GM19463 (cell line): ENCODE results near the gene STAB1.

Experiments used
- ATAC-seq: cut with Tn5 transposase; IDR thresholded peaks from one replicate; pipeline ENCODE4 v1.9.1; 2021; ENCODE audit warnings: mild to moderate bottlenecking, moderate library complexity; ENCODE audit not compliant: unreplicated experiment

STAB1 gene

GRCh38 chr3:52533623-52534280 is 38.6 kb downstream of the STAB1 start, which contains the start of gene NT5DC2:
NT5DC2 (minus strand) TSS chr3:52533857; CDS start chr3:52533737, 120 bp downstream.
- peak; percentile 40 for ATAC-seq

- ATAC-seq, result no peak
Observed at GRCh38 chr3:52534281-52535183, 39.4 kb downstream of the STAB1 start.

GRCh38 chr3:52535411-52536111 is 40.4 kb downstream of the STAB1 start:
- ATAC-seq, result no peak

- no peak for ATAC-seq
Observed at GRCh38 chr3:52536112-52536368, 40.9 kb downstream of the STAB1 start.

GRCh38 chr3:52536369-52537164 is 41.4 kb downstream of the STAB1 start, which contains the start of gene UQCC5:
UQCC5 (plus strand) TSS chr3:52536605; CDS start chr3:52536756, 151 bp downstream.
- peak; percentile 84 for ATAC-seq

- no peak for ATAC-seq
Observed at GRCh38 chr3:52537165-52537620, 42.1 kb downstream of the STAB1 start.

GRCh38 chr3:52537726-52538421 is 42.7 kb downstream of the STAB1 start:
- no peak for ATAC-seq

GRCh38 chr3:52539010-52539653 is 44.0 kb downstream of the STAB1 start:
- ATAC-seq, result no peak

- no peak for ATAC-seq
Observed at GRCh38 chr3:52541050-52541449, 45.9 kb downstream of the STAB1 start.

- ATAC-seq, result no peak
Observed at GRCh38 chr3:52544937-52545336, 49.8 kb downstream of the STAB1 start.

- no peak for ATAC-seq
Observed at GRCh38 chr3:52546111-52546901, 51.2 kb downstream of the STAB1 start.

GRCh38 chr3:52547143-52547542 is 52.0 kb downstream of the STAB1 start:
- no peak for ATAC-seq

- no peak for ATAC-seq
Observed at GRCh38 chr3:52551118-52551517, 56.0 kb downstream of the STAB1 start.

- no peak for ATAC-seq
Observed at GRCh38 chr3:52552089-52552488, 57.0 kb downstream of the STAB1 start.

- no peak for ATAC-seq
Observed at GRCh38 chr3:52554026-52554755, 59.1 kb downstream of the STAB1 start.

- ATAC-seq, result no peak
Observed at GRCh38 chr3:52555056-52555455, 59.9 kb downstream of the STAB1 start.

- ATAC-seq, result no peak
Observed at GRCh38 chr3:52557011-52557960, 62.1 kb downstream of the STAB1 start.
